ENCODE results near the gene KBTBD7.
"Not testable (repeated sequence)": the region's sequence is repeated elsewhere in the genome, so short reads cannot be mapped to it uniquely, and the experiment has no call there.

Gene KBTBD7

DNA sequence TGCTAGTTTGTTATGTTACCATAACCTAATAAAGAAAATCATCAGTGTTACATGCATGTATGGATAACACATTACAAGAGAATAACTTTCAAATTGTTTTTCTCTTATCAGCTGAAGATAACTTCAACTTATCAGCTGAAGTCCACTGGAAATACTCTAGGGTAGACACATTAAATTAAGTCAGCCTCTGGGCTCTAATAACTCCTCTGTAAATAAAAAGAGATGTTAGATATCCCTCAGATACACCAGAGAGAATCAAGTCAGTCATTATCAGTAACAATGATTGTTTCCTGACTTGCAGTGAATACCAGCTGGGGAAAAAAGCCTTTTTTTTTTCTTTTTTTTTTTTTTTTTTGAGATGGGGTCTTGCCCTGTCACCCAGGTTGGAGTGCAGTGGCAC is 1.6 kb upstream of the KBTBD7 start:
- no peak for DNase-seq (ENCODE audit: low spot score)

DNA sequence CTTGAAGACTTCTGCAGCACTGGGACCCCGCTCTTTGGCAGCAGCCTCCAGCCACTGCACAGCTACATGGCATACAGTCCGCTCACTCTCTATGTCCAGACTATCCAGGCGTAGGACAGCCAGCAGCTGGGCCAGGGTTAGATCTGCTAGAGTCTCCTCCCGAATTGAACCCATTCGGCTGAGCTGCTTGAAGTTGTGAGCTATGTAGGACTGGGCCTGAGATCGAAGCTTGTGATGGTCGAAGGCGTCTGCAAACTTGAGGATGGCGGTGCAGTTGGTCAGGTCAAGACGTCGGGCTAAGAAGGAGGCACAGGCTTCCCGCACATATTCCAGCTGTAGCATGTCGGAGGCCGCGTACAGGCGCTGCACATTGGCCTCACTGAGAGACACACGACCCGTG is 900 bp downstream of the KBTBD7 start:
- no peak for DNase-seq (ENCODE audit: low spot score)

GRCh38 chr13:41188584-41188983 is 5.8 kb downstream of the KBTBD7 start:
- DNase-seq (ENCODE audit: low spot score) = peak; percentile 24

- DNase-seq (ENCODE audit: low spot score) = no peak
These were observed 7.9 kb downstream of the KBTBD7 start for GRCh38 chr13:41186481-41186880.

- no peak for DNase-seq (ENCODE audit: low spot score)
These were observed 12.1 kb downstream of the KBTBD7 start for GRCh38 chr13:41182231-41182630.

DNA sequence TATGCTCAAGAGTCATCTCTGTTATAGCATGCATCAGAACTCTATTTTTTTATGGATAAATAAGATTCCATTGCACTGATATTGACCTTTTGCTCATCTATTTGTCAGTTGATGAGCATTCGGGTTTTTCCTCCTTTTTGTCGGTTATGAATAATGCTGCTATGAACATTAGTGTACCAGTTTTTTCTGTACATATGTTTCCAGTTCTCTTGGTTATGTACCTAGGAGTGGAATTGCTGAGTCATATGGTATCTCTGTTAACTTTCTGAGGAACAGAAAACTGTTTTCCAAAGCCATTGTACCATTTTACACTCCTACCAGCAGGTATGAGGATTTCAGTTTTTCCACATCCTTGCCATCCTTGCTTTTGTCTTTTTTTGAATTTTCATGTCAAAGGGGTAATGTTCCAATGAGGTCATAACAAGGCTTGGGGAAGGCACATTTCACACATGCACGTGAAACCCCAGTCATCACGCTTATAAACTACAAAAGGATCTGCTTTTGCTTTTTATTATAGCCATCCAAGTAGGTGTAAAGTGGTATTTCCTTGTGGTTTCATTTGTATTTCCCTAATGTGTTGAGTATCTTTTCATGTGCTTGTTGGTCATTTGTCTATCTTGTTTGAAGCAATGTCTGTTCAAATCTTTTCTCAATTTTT is 14.6 kb downstream of the KBTBD7 start:
- peak; percentile 14 for DNase-seq (ENCODE audit: low spot score)

- DNase-seq (ENCODE audit: low spot score) = no peak
These were observed 16.3 kb downstream of the KBTBD7 start for GRCh38 chr13:41178040-41178439.

DNA sequence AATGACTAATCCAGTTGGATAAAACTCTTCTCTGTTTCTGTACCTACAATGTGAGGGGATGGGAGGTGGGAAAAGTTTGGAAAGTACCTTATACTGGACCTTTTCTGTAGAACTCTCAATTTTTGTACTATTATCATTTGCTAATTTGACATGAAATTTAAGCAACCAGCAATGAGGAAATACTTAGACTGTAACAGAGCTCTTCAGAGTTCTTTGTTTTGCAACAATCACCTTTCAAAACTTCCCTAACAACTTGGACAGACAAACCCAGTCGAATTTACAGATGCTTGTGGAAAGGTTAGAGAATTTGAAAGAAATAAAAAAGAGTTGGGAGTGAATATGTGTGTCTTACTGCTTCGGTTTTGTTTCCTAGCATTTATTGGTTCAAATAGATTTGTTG is 16.8 kb downstream of the KBTBD7 start:
- no peak for DNase-seq (ENCODE audit: low spot score)

DNA sequence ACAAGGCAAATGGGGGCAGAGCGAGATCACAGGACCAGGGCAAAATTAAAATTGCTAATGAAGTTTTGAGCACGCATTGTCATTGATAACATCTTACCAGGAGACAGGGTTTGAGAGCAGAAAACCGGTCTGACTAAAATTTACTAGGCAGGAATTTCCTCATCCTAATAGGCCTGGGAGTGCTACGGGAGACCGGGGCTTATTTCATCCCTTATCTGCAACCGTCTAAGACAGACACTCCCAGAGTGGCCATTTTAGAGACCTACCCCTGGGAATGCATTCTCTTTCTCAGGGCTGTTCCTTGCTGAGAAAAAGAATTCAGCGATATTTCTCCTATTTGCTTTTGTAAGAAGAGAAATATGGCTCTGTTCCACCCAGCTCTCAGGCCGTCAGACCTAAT is 18.8 kb downstream of the KBTBD7 start:
- not testable (repeated sequence) for DNase-seq (ENCODE audit: low spot score)

- DNase-seq (ENCODE audit: low spot score) = no peak
These were observed 32.2 kb downstream of the KBTBD7 start for GRCh38 chr13:41162151-41162550.

DNA sequence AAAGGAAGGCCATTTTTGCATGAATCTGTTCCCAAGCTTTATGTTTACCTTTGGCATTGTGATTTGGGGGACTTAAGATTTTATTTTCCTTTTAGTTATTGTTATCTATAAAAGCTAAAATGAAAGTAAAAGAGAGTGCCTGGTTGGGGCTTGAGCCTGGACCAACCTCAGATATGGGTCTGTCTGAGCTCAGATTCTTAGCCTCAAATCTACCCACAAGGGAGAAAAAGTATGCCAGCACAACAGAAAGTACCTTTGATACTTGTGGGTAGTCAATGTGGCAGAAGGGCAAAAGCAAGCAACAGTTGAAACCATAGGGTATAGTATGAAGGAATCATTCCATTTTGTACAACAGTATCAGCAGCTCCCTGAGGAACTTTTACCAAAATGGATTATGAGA is 35.2 kb downstream of the KBTBD7 start:
- no peak for DNase-seq (ENCODE audit: low spot score)

DNA sequence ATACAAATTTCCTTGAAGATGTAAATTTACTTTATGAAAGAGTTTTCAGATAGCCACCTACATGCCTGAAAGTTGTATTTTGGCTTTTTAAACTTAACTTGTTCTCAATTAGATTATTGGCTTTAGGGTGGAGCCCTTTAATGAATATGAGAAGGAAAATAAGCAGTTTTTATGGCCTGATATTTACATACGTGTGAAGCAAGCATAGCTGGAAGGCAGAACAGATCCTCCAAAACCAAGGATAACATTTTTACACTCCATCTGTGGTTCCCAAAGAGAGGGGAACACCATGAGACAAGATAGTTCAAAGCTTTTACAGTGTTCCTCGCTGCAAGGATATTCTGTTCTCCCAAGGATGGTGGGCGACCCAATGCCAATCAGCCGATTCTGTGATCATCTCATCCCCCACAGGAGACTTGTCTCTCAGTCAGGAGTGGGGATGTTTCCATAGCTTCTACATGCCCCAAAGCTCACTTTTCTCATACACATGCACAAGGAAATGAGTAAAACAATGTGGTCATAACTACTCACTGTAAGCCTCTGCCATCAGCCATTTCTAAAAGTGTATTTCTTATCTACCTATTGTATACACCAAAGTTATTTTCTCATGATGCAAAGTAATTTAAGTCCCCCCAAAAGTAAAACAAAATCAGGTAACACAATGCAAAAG is 37.2 kb downstream of the KBTBD7 start:
- DNase-seq (ENCODE audit: low spot score) = no peak

- DNase-seq (ENCODE audit: low spot score) = no peak
These were observed 37.7 kb downstream of the KBTBD7 start for GRCh38 chr13:41156620-41157019.

- no peak for DNase-seq (ENCODE audit: low spot score)
These were observed 40.3 kb downstream of the KBTBD7 start for GRCh38 chr13:41154042-41154441.

GRCh38 chr13:41152005-41152404 is 42.4 kb downstream of the KBTBD7 start:
- no peak for DNase-seq (ENCODE audit: low spot score)

DNA sequence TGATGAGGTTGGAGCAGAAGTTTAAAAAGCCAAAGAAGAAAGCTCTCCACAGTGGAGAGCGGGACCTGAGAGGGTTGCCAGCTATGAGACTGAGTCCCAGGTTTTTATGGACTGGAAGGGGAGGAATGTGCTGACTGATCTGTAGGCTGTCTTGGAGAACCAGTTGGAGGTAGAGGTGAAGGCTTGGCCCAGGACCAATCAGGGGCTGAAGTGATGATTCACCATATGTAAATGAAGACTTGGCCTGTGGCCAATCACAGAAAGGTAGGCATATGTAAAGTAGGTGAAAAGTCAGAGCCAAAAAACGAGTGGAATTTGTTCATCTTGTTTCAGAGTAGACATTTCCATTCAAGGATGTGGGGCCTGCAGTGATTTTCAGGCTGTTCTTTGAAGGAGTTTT is 44.3 kb downstream of the KBTBD7 start:
- DNase-seq (ENCODE audit: low spot score) = no peak

DNA sequence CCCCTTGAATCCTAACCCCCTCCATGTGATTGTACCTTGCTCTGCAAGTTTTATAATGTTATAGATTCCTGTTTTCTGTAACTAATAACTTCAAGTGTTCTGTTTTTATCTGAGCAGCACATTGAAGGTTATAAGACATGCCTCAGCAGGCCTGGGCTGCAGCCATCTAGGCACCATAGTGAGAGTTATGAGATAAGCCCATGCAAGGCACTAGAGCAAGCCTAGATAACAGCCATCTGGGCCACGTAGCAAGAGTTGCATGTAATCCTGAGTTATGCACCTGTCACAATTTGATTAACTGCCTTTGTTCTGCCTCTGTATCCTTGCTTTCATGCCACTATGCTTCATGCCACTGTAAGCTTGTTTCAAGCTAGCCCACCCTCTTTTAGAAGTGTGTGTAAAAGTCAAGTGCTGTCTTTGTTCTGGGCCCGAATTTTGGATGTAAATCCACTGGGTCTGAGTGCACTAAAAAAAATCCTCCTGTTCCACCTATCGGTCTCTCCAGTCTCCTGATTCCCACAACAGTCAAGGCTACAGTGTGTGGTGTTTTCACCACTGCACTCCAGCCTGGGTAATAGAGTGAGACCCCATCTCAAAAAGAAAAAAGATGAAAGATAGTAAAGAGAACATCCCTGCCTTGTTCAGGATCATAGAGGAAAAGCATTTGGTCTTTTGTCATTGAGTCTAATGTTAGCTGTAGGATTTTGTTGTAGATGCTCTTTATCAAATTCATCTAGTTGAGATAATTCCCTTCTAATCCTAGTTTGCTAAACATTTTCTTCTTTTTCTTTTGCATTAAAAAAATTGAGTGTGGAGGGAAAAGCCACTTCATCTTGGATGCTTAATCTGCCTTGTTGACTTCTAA is 45.7 kb downstream of the KBTBD7 start:
- no peak for DNase-seq (ENCODE audit: low spot score)

GRCh38 chr13:41145136-41145908 is 49.0 kb downstream of the KBTBD7 start:
- DNase-seq (ENCODE audit: low spot score) = no peak

GRCh38 chr13:41144576-41144975 is 49.8 kb downstream of the KBTBD7 start:
- no peak for DNase-seq (ENCODE audit: low spot score)
